ENCODE results near the gene OR1J2. TPM values are rescaled to one million over a fixed set of nuclear protein-coding genes. Genes with fewer than 3 reads are reported as not detected.

Gene OR1J2
- total RNA-seq, 1 experiment from 2014 or later: not detected

- no TSS peak for BruUV-seq (replicated peaks)
- TF ChIP-seq EZH2 (IDR thresholded peaks at IDR 0.05; ENCODE audit: borderline replicate concordance, low read depth, low read length, poor library complexity, severe bottlenecking) (no peak), CTCF (conservative IDR thresholded peaks at IDR 0.05; ENCODE audit: low read depth, low read length) (no peak)
- ChIA-PET CTCF (no interaction called here), POLR2A (ENCODE audit: low non-redundant PET) (no interaction called here)
- H3K9me3 ChIP-seq (ENCODE audit: low read depth, low read length, poor library complexity, severe bottlenecking): no peaks in the 10 kb centered on the region
- intact Hi-C loops (cut with micrococcal nuclease; ENCODE audit: unreplicated experiment): no loop called here
- no peaks in the 10 kb centered on the region for H3K4me1 ChIP-seq (ENCODE audit: insufficient read depth, low read length, poor library complexity, severe bottlenecking)
- H3K36me3 ChIP-seq (ENCODE audit: insufficient read depth, low read length, poor library complexity, severe bottlenecking): no peaks in the 10 kb centered on the region
- peaks cover 54% of the 10 kb centered on the region for H3K27me3 ChIP-seq (replicated peaks; ENCODE audit: insufficient read depth, low read depth, low read length, poor library complexity)
- H3K27ac ChIP-seq (ENCODE audit: low read depth, low read length, poor library complexity, severe bottlenecking): no peak overlapping the region
- no peak for DNase-seq (ENCODE audit: low spot score)
- no peak overlapping the region for H3K4me3 ChIP-seq (ENCODE audit: low read depth, low read length, poor library complexity, severe bottlenecking)
Observed at GRCh38 chr9:122551371-122551770, 40.8 kb downstream of the OR1J2 start.

GRCh38 chr9:122552812-122553211, 42.2 kb downstream of the OR1J2 start, which contains the start of gene OR1N2:
TSS of gene OR1N2 (plus strand) at chr9:122553112. CDS start at chr9:122553212, 100 bp downstream.
- CTCF ChIA-PET: no interaction called here
- Histone ChIP-seq H3K36me3 (ENCODE audit: insufficient read depth, low read length, poor library complexity, severe bottlenecking) (no peaks in the 10 kb centered on the region), H3K4me3 (ENCODE audit: low read depth, low read length, poor library complexity, severe bottlenecking) (no peak within 1 kb of the TSS), H3K27me3 (replicated peaks; ENCODE audit: insufficient read depth, low read depth, low read length, poor library complexity) (peaks cover 49% of the 10 kb centered on the region), H3K4me1 (ENCODE audit: insufficient read depth, low read length, poor library complexity, severe bottlenecking) (no peaks in the 10 kb centered on the region), H3K27ac (ENCODE audit: low read depth, low read length, poor library complexity, severe bottlenecking) (no peak within 1 kb of the TSS), H3K9me3 (ENCODE audit: low read depth, low read length, poor library complexity, severe bottlenecking) (no peaks in the 10 kb centered on the region)
- intact Hi-C loops (cut with micrococcal nuclease; ENCODE audit: unreplicated experiment): no loop called here
- no peak for TF ChIP-seq CTCF (conservative IDR thresholded peaks at IDR 0.05; ENCODE audit: low read depth, low read length)
- BruUV-seq (replicated peaks): no TSS peak
- DNase-seq (ENCODE audit: low spot score): no peak
- POLR2A ChIA-PET (ENCODE audit: low non-redundant PET): no interaction called here

Other genes starting within 250 kb of the OR1J2 start
- gene RBM18, start 246.0 kb upstream of the OR1J2 start, total RNA-seq (2021): 29.3 and 30.8 TPM in 2 replicates
- 35.0 and 44.9 TPM in 2 replicates for gene MRRF, start 245.9 kb upstream of the OR1J2 start, total RNA-seq (2021)
- gene PTGS1, start 139.8 kb upstream of the OR1J2 start, total RNA-seq (2021): not detected in 2 replicates
- not detected in 2 replicates for gene OR1J1, start 32.9 kb upstream of the OR1J2 start, total RNA-seq (2021)
- gene OR1J4, start 8.3 kb downstream of the OR1J2 start, total RNA-seq (2021): not detected in 2 replicates
- gene OR1N1, start 16.5 kb downstream of the OR1J2 start, total RNA-seq (2021): not detected in 2 replicates
- not detected in 2 replicates for gene OR1N2, start 42.3 kb downstream of the OR1J2 start, total RNA-seq (2021)
- gene OR1L8, start 72.6 kb downstream of the OR1J2 start, total RNA-seq (2021): not detected in 2 replicates
- not detected in 2 replicates for gene OR1Q1, start 103.9 kb downstream of the OR1J2 start, total RNA-seq (2021)
- gene OR1B1, start 146.8 kb downstream of the OR1J2 start, total RNA-seq (2021): not detected in 2 replicates
- not detected in 2 replicates for gene OR1L1, start 150.9 kb downstream of the OR1J2 start, total RNA-seq (2021)
- gene OR1L3, start 164.3 kb downstream of the OR1J2 start, total RNA-seq (2021): not detected in 2 replicates
- not detected in 2 replicates for gene OR1L4, start 213.2 kb downstream of the OR1J2 start, total RNA-seq (2021)
- not detected in 2 replicates for gene OR1L6, start 231.5 kb downstream of the OR1J2 start, total RNA-seq (2021)